A549 (cell line): ENCODE data around the gene FAAP100. TPM values are rescaled to one million over a fixed set of nuclear protein-coding genes. Genes with fewer than 3 reads are reported as not detected.

ENCODE experiments used
- ATAC-seq, 2 experiments: fragments of 200-7000 bp in 1 of 2; fragments of >200 bp in 1 of 2; cut with Nextera tagmentation in 1 of 2; cut with Tn5 transposase in 1 of 2; 3 replicates each; pipeline versions ENCODE4 v1.8.0 to v1.9.1; 2018 to 2020; ENCODE audit warnings: mild to moderate bottlenecking in 1 of 2, moderate library complexity in 1 of 2
- CTCF ChIA-PET: fragments of 300-600 bp; sonication (Branson Sonifier 250); formaldehyde crosslinking; extraction: SDS; loops from one replicate; lab custom pipeline; 2021; ENCODE audit warnings: antibody characterized with exemption, inconsistent platforms; lab: Yijun Ruan, JAX
- POLR2A ChIA-PET: fragments of 350-600 bp; formaldehyde crosslinking; extraction: SDS; loops from one replicate; lab custom pipeline; 2021; ENCODE audit warnings: antibody characterized with exemption, inconsistent platforms; lab: Yijun Ruan, JAX
- DNase-seq, 2 experiments: peaks; one replicate each; pipeline versions ENCODE4 v3.0.0 to v3.0.0-alpha.2; 2011 to 2016; ENCODE audit warnings: low read depth in 1 of 2, low spot score in 1 of 2
- FAIRE-seq: peaks from 2 replicates; lab custom pipeline; 2011; peaks lifted over from hg19 to GRCh38; lab: Jason Lieb, UNC
- H3K27ac ChIP-seq, 2 experiments: fragments of >200 bp; sonication (Bioruptor Twin); formaldehyde crosslinking; 3 replicates each; pipeline ENCODE4 v1.5.1; 2016 to 2017
- H3K4me1 ChIP-seq: fragments of >200 bp; sonication (Bioruptor Twin); formaldehyde crosslinking; 3 replicates; pipeline ENCODE4 v1.6.1; 2016
- H3K4me2 ChIP-seq: fragments of >200 bp; sonication (Bioruptor Twin); formaldehyde crosslinking; 3 replicates; pipeline ENCODE4 v1.6.1; 2016
- H3K4me3 ChIP-seq: fragments of >200 bp; sonication (Bioruptor Twin); formaldehyde crosslinking; 3 replicates; pipeline ENCODE4 v1.5.1; 2016
- H3K9me3 ChIP-seq: fragments of >200 bp; sonication (Bioruptor Twin); formaldehyde crosslinking; 3 replicates; pipeline ENCODE4 v1.6.1; 2016
- BHLHE40 ChIP-seq: IDR thresholded peaks from 2 replicates; pipeline ENCODE4 v1.6.1; 2012; ENCODE audit warnings: low read depth, low read length, inconsistent platforms
- EHF ChIP-seq: fragments of 250-450 bp; sonication (Bioruptor Pico); IDR thresholded peaks from 2 replicates; pipeline ENCODE4 v1.5.0; 2020; ENCODE audit warnings: mild to moderate bottlenecking
- ESRRA ChIP-seq: fragments of 150-350 bp; IDR thresholded peaks from 2 replicates; pipeline ENCODE4 v1.6.1; 2014; ENCODE audit warnings: mild to moderate bottlenecking, low read length, borderline replicate concordance
- FOSL2 ChIP-seq, 2 experiments: fragments of 450-650 bp in 1 of 2; fragments of >200 bp in 1 of 2; sonication (Bioruptor Twin) in 1 of 2; formaldehyde crosslinking; IDR thresholded peaks; 2 replicates each; pipeline versions ENCODE4 v1.5.0 to v1.6.1; 2016 to 2020; ENCODE audit warnings: mild to moderate bottlenecking in 1 of 2, moderate library complexity in 1 of 2
- FOXS1 ChIP-seq: fragments of 250-450 bp; sonication (Bioruptor Pico); IDR thresholded peaks from 2 replicates; pipeline ENCODE4 v1.5.0; 2020; ENCODE audit warnings: mild to moderate bottlenecking, moderate library complexity
- HDAC2 ChIP-seq: fragments of 200-600 bp; sonication (generic); IDR thresholded peaks from 2 replicates; pipeline ENCODE4 v1.6.1; 2016
- HES2 ChIP-seq: fragments of >200 bp; sonication (Bioruptor Twin); formaldehyde crosslinking; IDR thresholded peaks from 2 replicates; pipeline ENCODE4 v1.6.1; 2016
- HOXA7 ChIP-seq: fragments of 250-450 bp; sonication (Bioruptor Pico); IDR thresholded peaks from 2 replicates; pipeline ENCODE4 v1.5.0; 2020; ENCODE audit warnings: mild to moderate bottlenecking, moderate library complexity
- KDM1A ChIP-seq: fragments of 200-600 bp; sonication (generic); IDR thresholded peaks from 2 replicates; pipeline ENCODE4 v1.6.1; 2016; ENCODE audit warnings: low read depth, mild to moderate bottlenecking
- KDM5A ChIP-seq: fragments of 200-600 bp; sonication (generic); IDR thresholded peaks from 2 replicates; pipeline ENCODE4 v1.6.1; 2016; ENCODE audit warnings: antibody characterized with exemption, mild to moderate bottlenecking
- MAFK ChIP-seq: fragments of 450-650 bp; IDR thresholded peaks from 2 replicates; pipeline ENCODE4 v1.6.1; 2014; ENCODE audit not compliant: partially characterized antibody
- PBX3 ChIP-seq: IDR thresholded peaks from 2 replicates; pipeline ENCODE4 v1.6.1; 2012
- RFX5 ChIP-seq: fragments of 450-650 bp; IDR thresholded peaks from 2 replicates; pipeline ENCODE4 v1.7.1; 2014; ENCODE audit warnings: antibody characterized with exemption, mild to moderate bottlenecking, moderate library complexity
- SMC3 ChIP-seq: fragments of >200 bp; sonication (Bioruptor Twin); formaldehyde crosslinking; IDR thresholded peaks from 3 replicates; pipeline ENCODE4 v1.6.1; 2018; ENCODE audit warnings: inconsistent platforms
- TFCP2L1 ChIP-seq: fragments of 250-450 bp; sonication (Bioruptor Pico); IDR thresholded peaks from 2 replicates; pipeline ENCODE4 v1.5.0; 2021; ENCODE audit warnings: mild to moderate bottlenecking
- ZNF302 ChIP-seq: fragments of 250-450 bp; sonication (Bioruptor Pico); IDR thresholded peaks from 2 replicates; pipeline ENCODE4 v1.9.0; 2021; ENCODE audit warnings: inconsistent platforms, mild to moderate bottlenecking, moderate library complexity
- WGBS: methylation state at CpG from one replicate; pipeline ENCODE4 v1.1.6; 2017; ENCODE audit errors: missing lambda C conversion rate; 5-methylcytosine and 5-hydroxymethylcytosine counted together
- polyA plus RNA-seq, 4 experiments: library from polyadenylated mRNA; depleted of rRNA in 3 of 4; stranded (reverse); fragments of >200 nt; fragmentation: RNase III in 1 of 4; extraction: RNeasy Plus Mini Kit Qiagen cat#74134 plus additional on column Dnase treatment in 1 of 4; gene quantifications; 2 replicates in 3 of 4; 3 replicates in 1 of 4; pipeline ENCODE4 v1.2.3, GENCODE V29; 2011 to 2017
- TF ChIP-seq, protein P1 (sequence below): fragments of 250-450 bp; sonication (Bioruptor Pico); IDR thresholded peaks from 2 replicates; pipeline ENCODE4 v1.5.0; 2021; ENCODE audit warnings: mild to moderate bottlenecking, moderate library complexity, borderline replicate concordance
- TF ChIP-seq, protein P2 (sequence below): fragments of 150-350 bp; IDR thresholded peaks from 2 replicates; pipeline ENCODE4 v1.6.1; 2014; ENCODE audit warnings: low read depth, mild to moderate bottlenecking, low read length

Gene FAAP100
- polyA plus RNA-seq, 2 of the 4 experiments (the other 2 are of a cell fraction): 5.4 to 16.8 TPM

DNA sequence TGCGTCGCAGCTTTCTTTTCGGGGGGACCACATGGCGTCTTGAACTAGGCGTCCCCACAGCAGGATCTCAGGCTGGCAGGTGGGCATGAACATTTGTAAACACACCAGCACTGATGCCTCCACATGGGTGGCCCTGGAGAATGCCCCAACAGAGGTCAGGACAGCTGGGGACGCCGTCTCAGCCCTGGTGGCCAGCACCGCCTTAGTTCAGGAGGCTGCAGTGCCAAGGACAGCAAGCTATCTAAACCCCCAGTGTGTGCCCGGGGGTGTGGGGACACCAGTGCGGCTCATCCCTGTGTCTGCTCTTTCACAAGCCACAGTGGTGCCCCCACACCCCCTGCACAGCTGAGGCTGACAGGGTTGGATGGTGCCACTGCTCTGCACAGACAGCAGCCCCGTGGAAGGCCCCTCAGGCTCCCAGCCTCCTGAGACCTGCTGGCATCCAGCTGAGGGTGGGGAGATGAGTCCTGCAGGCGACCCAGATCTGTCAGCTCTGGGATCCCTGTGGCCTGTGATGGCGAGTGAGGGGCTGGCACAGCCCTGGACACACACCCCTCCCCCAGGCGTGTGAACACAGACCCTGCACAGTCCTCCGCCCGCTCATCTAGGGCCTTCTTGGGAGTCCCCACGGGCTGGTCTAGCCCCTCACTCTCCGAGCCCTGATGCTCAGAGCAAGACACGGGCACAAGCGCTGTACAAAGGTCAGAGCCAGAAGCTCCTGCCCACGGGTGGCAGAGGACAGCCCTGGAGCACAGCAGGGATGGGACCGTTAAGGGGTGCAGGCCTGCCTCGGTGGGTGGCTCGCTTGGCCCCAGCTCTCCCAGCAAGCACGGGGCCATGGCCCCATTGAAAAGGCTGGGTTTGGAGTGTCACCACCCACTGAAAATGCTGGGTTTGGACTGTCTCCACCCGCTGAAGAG, 13.2 kb downstream of the FAAP100 start:
- FAIRE-seq (no peak), DNase-seq (no peak), ATAC-seq (peak; percentile 3 to 4; a peak in 3 of 6 replicates)
- WGBS: 89% methylated on average over 21 of the region's 26 CpGs
- Histone ChIP-seq H3K4me2 (no peak overlapping the region), H3K4me1 (peaks cover 6% of the 10 kb centered on the region; the same call in 1 of the 3 replicates), H3K9me3 (no peaks in the 10 kb centered on the region), H3K4me3 (no peak overlapping the region), H3K27ac (no peak overlapping the region)
- CTCF ChIA-PET: interaction anchor here (0.7 to 6.4 kb wide), 19 partner anchors 7 to 396 kb away, joined by 3 to 36 read pairs (median 4); partner anchors contain the start of genes FAAP100 and FSCN2
- POLR2A ChIA-PET: interaction anchor here (0.8 kb wide), 1 partner anchor 26 kb away, joined by 3 read pairs; no protein-coding TSS in a partner anchor
- TF ChIP-seq PBX3: 0 out of 2 replicates have a peak, but pooled peaks have one; percentile 7
- TF ChIP-seq, protein P1, sequence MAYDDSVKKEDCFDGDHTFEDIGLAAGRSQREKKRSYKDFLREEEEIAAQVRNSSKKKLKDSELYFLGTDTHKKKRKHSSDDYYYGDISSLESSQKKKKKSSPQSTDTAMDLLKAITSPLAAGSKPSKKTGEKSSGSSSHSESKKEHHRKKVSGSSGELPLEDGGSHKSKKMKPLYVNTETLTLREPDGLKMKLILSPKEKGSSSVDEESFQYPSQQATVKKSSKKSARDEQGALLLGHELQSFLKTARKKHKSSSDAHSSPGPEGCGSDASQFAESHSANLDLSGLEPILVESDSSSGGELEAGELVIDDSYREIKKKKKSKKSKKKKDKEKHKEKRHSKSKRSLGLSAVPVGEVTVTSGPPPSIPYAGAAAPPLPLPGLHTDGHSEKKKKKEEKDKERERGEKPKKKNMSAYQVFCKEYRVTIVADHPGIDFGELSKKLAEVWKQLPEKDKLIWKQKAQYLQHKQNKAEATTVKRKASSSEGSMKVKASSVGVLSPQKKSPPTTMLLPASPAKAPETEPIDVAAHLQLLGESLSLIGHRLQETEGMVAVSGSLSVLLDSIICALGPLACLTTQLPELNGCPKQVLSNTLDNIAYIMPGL (CRISPR knock-in tag): no peak

DNA sequence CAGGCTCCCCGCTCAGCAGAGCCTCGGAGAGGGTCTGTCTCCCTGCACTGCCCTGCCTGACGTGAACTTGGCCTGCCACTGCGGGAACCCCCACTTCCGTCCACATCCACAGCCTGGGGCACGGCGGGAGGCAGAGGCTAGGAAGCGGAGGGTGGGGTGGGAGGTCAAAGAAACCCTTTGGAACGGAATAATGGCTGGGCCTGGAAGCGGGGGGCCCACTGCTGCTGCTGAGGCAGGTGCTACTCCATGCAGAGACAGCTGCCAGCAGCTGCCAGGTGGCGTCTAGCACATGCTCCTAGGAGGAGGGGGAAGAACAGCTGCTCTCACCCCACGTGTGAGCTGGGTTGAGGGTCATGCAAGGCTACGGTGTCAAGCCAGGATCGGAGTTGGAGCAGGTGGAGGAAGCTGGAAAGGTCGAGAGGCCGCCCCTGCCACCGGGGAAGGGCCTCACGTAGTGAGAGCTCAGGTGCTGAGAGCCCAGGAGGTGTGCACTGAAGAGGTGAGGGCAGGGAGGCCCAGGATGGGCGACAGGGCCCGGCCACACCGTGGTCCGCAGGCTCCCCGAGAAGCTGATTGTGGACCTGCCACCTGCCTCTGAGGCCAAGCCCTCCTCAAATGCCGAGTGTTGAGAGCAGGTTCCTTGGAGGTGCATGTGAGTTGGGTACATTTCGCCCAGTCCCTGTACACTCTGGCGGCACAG, 14.1 kb downstream of the FAAP100 start:
- ATAC-seq (peak in 1 of 2 experiments; percentile 6; a peak in 3 of 6 replicates), FAIRE-seq (no peak), DNase-seq (no peak)
- Histone ChIP-seq H3K4me1 (peaks cover 11% of the 10 kb centered on the region; the same call in 1 of the 3 replicates), H3K27ac (no peak overlapping the region), H3K4me2 (no peak overlapping the region), H3K9me3 (no peaks in the 10 kb centered on the region), H3K4me3 (no peak overlapping the region)
- TF ChIP-seq BHLHE40 (no peak), SMC3 (no peak), MAFK (no peak), PBX3 (no peak), HOXA7 (CRISPR knock-in tag) (no peak), RFX5 (no peak), HES2 (no peak), FOXS1 (no peak), ZNF302 (no peak), KDM1A (no peak), ESRRA (no peak), KDM5A (no peak), TFCP2L1 (no peak), HDAC2 (no peak), EHF (CRISPR knock-in tag) (no peak), FOSL2 (IDR thresholded peaks at IDR 0.05) (no peak), FOSL2 (CRISPR knock-in tag; IDR thresholded peaks at IDR 0.05) (no peak)
- TF ChIP-seq, protein P2, sequence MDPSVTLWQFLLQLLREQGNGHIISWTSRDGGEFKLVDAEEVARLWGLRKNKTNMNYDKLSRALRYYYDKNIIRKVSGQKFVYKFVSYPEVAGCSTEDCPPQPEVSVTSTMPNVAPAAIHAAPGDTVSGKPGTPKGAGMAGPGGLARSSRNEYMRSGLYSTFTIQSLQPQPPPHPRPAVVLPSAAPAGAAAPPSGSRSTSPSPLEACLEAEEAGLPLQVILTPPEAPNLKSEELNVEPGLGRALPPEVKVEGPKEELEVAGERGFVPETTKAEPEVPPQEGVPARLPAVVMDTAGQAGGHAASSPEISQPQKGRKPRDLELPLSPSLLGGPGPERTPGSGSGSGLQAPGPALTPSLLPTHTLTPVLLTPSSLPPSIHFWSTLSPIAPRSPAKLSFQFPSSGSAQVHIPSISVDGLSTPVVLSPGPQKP: no peak
- CTCF ChIA-PET: interaction anchor here (0.7 to 6.4 kb wide), 20 partner anchors 8 to 395 kb away, joined by 3 to 36 read pairs (median 4); partner anchors contain the start of gene FAAP100
- POLR2A ChIA-PET: no interaction called here
- 85% methylated on average over 26 of the region's 26 CpGs for WGBS
